NCI-H1436 (cell line): ENCODE measurements around the gene CAPN3.
"Not testable (repeated sequence)": the region's sequence is repeated elsewhere in the genome, so short reads cannot be mapped to it uniquely, and the experiment has no call there.

Experiments
- DNase-seq: peaks from one replicate; lab custom pipeline; 2025; lab: John Stamatoyannopoulos, UW

Gene CAPN3

GRCh38 chr15:42359249-42359648 is at the start of gene CAPN3:
Gene CAPN3, plus strand, starts transcription at chr15:42359501. Its CDS starts 305 bp downstream, at chr15:42359806.
- DNase-seq, result no peak

- DNase-seq, result no peak
Observed at GRCh38 chr15:42313463-42313862, 45.8 kb upstream of the CAPN3 start.

GRCh38 chr15:42314818-42315217 is 44.5 kb upstream of the CAPN3 start:
- no peak for DNase-seq

GRCh38 chr15:42315521-42315920 is 43.8 kb upstream of the CAPN3 start:
- DNase-seq, result no peak

GRCh38 chr15:42316282-42316805 is 43.0 kb upstream of the CAPN3 start:
- DNase-seq, result not testable (repeated sequence)

- DNase-seq, result no peak
Observed at GRCh38 chr15:42319206-42319605, 40.1 kb upstream of the CAPN3 start.

- DNase-seq, result no peak
Observed at GRCh38 chr15:42324308-42324707, 35.0 kb upstream of the CAPN3 start.

- DNase-seq, result no peak
Observed at GRCh38 chr15:42329161-42329560, 30.1 kb upstream of the CAPN3 start.

- no peak for DNase-seq
Observed at GRCh38 chr15:42329992-42330391, 29.3 kb upstream of the CAPN3 start.

GRCh38 chr15:42331235-42331634 is 28.1 kb upstream of the CAPN3 start:
- no peak for DNase-seq

- DNase-seq, result no peak
Observed at GRCh38 chr15:42332331-42332730, 27.0 kb upstream of the CAPN3 start.

GRCh38 chr15:42335074-42335473 is 24.2 kb upstream of the CAPN3 start:
- DNase-seq, result no peak

GRCh38 chr15:42336650-42337049 is 22.7 kb upstream of the CAPN3 start:
- DNase-seq, result not testable (repeated sequence)

- DNase-seq, result not testable (repeated sequence)
Observed at GRCh38 chr15:42337104-42337503, 22.2 kb upstream of the CAPN3 start.

GRCh38 chr15:42338500-42338899 is 20.8 kb upstream of the CAPN3 start:
- DNase-seq, result no peak

GRCh38 chr15:42343596-42344232 is 15.6 kb upstream of the CAPN3 start:
- no peak for DNase-seq

- no peak for DNase-seq
Observed at GRCh38 chr15:42344763-42345162, 14.5 kb upstream of the CAPN3 start.

GRCh38 chr15:42345504-42345903 is 13.8 kb upstream of the CAPN3 start:
- no peak for DNase-seq

- no peak for DNase-seq
Observed at GRCh38 chr15:42348083-42348482, 11.2 kb upstream of the CAPN3 start.

- DNase-seq, result no peak
Observed at GRCh38 chr15:42349186-42349585, 10.1 kb upstream of the CAPN3 start.

- DNase-seq, result no peak
Observed at GRCh38 chr15:42352401-42352800, 6.9 kb upstream of the CAPN3 start.

GRCh38 chr15:42353061-42353460 is 6.2 kb upstream of the CAPN3 start:
- no peak for DNase-seq

- no peak for DNase-seq
Observed at GRCh38 chr15:42354824-42355223, 4.5 kb upstream of the CAPN3 start.

- DNase-seq, result no peak
Observed at GRCh38 chr15:42355291-42355690, 4.0 kb upstream of the CAPN3 start.
